Thyroid gland (tissue), 4 donors: ENCODE measurements around the gene FGD5.

ENCODE experiments used
- POLR2A ChIP-seq, 2 donors: fragments of 450-650 bp; IDR thresholded peaks; one replicate each; pipeline ENCODE4 v1.6.1; 2017; ENCODE audit warnings: antibody characterized with exemption in 2 of 2, mild to moderate bottlenecking in 2 of 2, moderate library complexity in 1 of 2
- TF ChIP-seq, protein P1 (sequence below), 6 experiments: fragments of 200-600 bp in 3 of 6; fragments of 450-650 bp in 3 of 6; sonication (generic) in 3 of 6; IDR thresholded peaks; one replicate each; pipeline ENCODE4 v1.5.1; 2016 to 2019; ENCODE audit warnings: antibody characterized with exemption in 6 of 6, mild to moderate bottlenecking in 2 of 6, inconsistent platforms in 1 of 6, moderate library complexity in 1 of 6

DNA sequence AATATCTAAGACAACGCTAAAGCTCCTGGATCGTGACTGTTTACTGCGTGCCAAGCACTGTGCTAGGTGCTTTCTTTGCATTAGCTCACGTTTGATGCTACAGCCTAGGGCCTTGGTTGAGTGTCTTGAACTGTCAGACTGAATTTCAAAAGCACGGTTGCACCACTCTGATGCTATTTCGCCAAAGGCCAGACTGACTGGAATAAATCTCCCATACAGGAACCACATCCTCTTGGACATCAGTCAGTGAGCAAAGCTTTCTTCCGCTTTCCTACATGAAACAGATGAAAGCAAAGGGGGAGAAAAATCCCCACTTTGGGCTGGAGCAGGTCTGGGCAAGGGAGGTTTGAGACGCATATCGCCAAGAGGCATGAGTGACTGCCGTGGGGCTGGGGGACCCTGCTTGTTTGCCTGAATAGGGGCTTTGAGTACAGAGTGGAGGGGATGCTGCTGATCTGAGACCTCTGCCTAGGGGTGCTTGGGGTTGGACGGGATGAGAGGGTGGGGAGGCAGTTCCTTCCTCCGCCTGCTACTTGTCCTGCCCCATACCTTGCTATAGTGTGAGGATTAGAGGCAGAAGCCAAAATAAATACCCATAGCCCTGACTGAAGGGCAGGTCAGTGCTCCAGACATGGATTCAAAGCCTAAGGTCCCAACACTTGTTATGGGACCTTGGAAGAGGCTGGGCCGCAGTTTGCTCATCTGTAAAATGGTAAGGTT lies 5.3 kb downstream of the FGD5 start:
- TF ChIP-seq, protein P1, sequence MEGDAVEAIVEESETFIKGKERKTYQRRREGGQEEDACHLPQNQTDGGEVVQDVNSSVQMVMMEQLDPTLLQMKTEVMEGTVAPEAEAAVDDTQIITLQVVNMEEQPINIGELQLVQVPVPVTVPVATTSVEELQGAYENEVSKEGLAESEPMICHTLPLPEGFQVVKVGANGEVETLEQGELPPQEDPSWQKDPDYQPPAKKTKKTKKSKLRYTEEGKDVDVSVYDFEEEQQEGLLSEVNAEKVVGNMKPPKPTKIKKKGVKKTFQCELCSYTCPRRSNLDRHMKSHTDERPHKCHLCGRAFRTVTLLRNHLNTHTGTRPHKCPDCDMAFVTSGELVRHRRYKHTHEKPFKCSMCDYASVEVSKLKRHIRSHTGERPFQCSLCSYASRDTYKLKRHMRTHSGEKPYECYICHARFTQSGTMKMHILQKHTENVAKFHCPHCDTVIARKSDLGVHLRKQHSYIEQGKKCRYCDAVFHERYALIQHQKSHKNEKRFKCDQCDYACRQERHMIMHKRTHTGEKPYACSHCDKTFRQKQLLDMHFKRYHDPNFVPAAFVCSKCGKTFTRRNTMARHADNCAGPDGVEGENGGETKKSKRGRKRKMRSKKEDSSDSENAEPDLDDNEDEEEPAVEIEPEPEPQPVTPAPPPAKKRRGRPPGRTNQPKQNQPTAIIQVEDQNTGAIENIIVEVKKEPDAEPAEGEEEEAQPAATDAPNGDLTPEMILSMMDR (IDR thresholded peaks at IDR 0.05) = no peak
- no peak for TF ChIP-seq POLR2A (IDR thresholded peaks at IDR 0.05)
